A673 (cell line): ENCODE results near the gene THG1L. TPM values are rescaled to one million over a fixed set of nuclear protein-coding genes. Genes with fewer than 3 reads are reported as not detected.
"Not testable (repeated sequence)": the region's sequence is repeated elsewhere in the genome, so short reads cannot be mapped to it uniquely, and the experiment has no call there.

Experiments
- BruUV-seq: library from RNA; stranded (reverse); fragments of 400-500 nt; replicated peaks from 2 replicates; lab custom pipeline; 2021; lab: Mats Ljungman, UMichigan
- CTCF ChIA-PET: fragments of 300-600 bp; sonication (Branson Sonifier 250); formaldehyde crosslinking; loops from one replicate; lab custom pipeline; 2022; ENCODE audit warnings: antibody characterized with exemption; lab: Charles Lee
- POLR2A ChIA-PET: fragments of 300-600 bp; sonication (Branson Sonifier 250); formaldehyde crosslinking; loops from one replicate; lab custom pipeline; 2022; ENCODE audit warnings: antibody characterized with exemption; ENCODE audit not compliant: low non-redundant PET; lab: Charles Lee
- DNase-seq: peaks from one replicate; pipeline ENCODE4 v3.0.0-alpha.2; 2015; ENCODE audit warnings: low spot score
- H3K27ac ChIP-seq: fragments of 200-600 bp; sonication (generic); 2 replicates; pipeline ENCODE4 v1.5.1; 2016; ENCODE audit warnings: mixed run types, low read depth, mild to moderate bottlenecking, mixed read lengths, antibody characterized with exemption, low read length; ENCODE audit not compliant: poor library complexity, severe bottlenecking
- H3K27me3 ChIP-seq: fragments of 200-600 bp; sonication (generic); replicated peaks from 2 replicates; pipeline ENCODE4 v1.6.1; 2017; ENCODE audit warnings: mixed run types, low read depth, mild to moderate bottlenecking, mixed read lengths, antibody characterized with exemption, low read length; ENCODE audit not compliant: insufficient read depth, poor library complexity
- H3K36me3 ChIP-seq: fragments of 200-600 bp; sonication (generic); 2 replicates; pipeline ENCODE4 v1.6.1; 2016; ENCODE audit warnings: mixed run types, mild to moderate bottlenecking, mixed read lengths, antibody characterized with exemption, low read length; ENCODE audit not compliant: insufficient read depth, poor library complexity, severe bottlenecking
- H3K4me1 ChIP-seq: fragments of 200-600 bp; sonication (generic); 2 replicates; pipeline ENCODE4 v1.6.1; 2017; ENCODE audit warnings: mixed run types, mild to moderate bottlenecking, mixed read lengths, antibody characterized with exemption, low read length; ENCODE audit not compliant: insufficient read depth, poor library complexity, severe bottlenecking
- H3K4me3 ChIP-seq: fragments of 200-600 bp; sonication (generic); 2 replicates; pipeline ENCODE4 v1.5.1; 2016; ENCODE audit warnings: low read depth, mixed run types, mild to moderate bottlenecking, mixed read lengths, low read length; ENCODE audit not compliant: poor library complexity, severe bottlenecking
- H3K9me3 ChIP-seq: fragments of 200-600 bp; sonication (generic); 2 replicates; pipeline ENCODE4 v1.6.1; 2016; ENCODE audit warnings: mixed run types, low read depth, mild to moderate bottlenecking, mixed read lengths, antibody characterized with exemption, low read length; ENCODE audit not compliant: poor library complexity, severe bottlenecking
- CTCF ChIP-seq: fragments of 300-800, 200-600 bp; sonication (generic); conservative IDR thresholded peaks from 2 replicates; pipeline ENCODE4 v1.5.1; 2017; ENCODE audit warnings: low read depth, mild to moderate bottlenecking, antibody characterized with exemption, low read length, moderate library complexity, mixed read lengths
- EZH2 ChIP-seq: fragments of 200-600 bp; sonication (generic); IDR thresholded peaks from 2 replicates; pipeline ENCODE4 v1.6.1; 2017; ENCODE audit warnings: borderline replicate concordance, low read depth, mild to moderate bottlenecking, mixed read lengths, antibody characterized with exemption, low read length; ENCODE audit not compliant: poor library complexity, severe bottlenecking
- intact Hi-C: fragments of 100-400 bp; cut with micrococcal nuclease; formaldehyde crosslinking; loops from one replicate; pipeline ENCODE4 v1.10.0; 2022; ENCODE audit not compliant: unreplicated experiment
- total RNA-seq: library from RNA; stranded (reverse); gene quantifications from 2 replicates; pipeline ENCODE4 v1.2.3, GENCODE V29; 2021

Gene THG1L
- total RNA-seq, 1 experiment from 2014 or later = 11.8 TPM

GRCh38 chr5:157687198-157687554, 44.0 kb upstream of the THG1L start:
- H3K27me3 ChIP-seq = no peaks in the 10 kb centered on the region
- no peak overlapping the region for H3K4me3 ChIP-seq
- H3K4me1 ChIP-seq = no peaks in the 10 kb centered on the region
- DNase-seq = no peak
- no peaks in the 10 kb centered on the region for H3K9me3 ChIP-seq
- no TSS peak for BruUV-seq
- CTCF ChIA-PET = no interaction called here
- no peak for TF ChIP-seq CTCF
- no peak for TF ChIP-seq EZH2
- no peaks in the 10 kb centered on the region for H3K36me3 ChIP-seq
- intact Hi-C loops = no loop called here
- no peak overlapping the region for H3K27ac ChIP-seq
- POLR2A ChIA-PET = no interaction called here

- intact Hi-C loops = no loop called here
- POLR2A ChIA-PET = no interaction called here
- H3K36me3 ChIP-seq = no peaks in the 10 kb centered on the region
- H3K27me3 ChIP-seq = no peaks in the 10 kb centered on the region
- H3K27ac ChIP-seq = no peak overlapping the region
- no peak for DNase-seq
- H3K4me1 ChIP-seq = no peaks in the 10 kb centered on the region
- no TSS peak for BruUV-seq
- H3K9me3 ChIP-seq = no peaks in the 10 kb centered on the region
- no peak overlapping the region for H3K4me3 ChIP-seq
- TF ChIP-seq EZH2 (no peak), CTCF (no peak)
- CTCF ChIA-PET = no interaction called here
Measured at GRCh38 chr5:157689942-157690689, 41.1 kb upstream of the THG1L start.

- no peak for TF ChIP-seq CTCF
- TF ChIP-seq EZH2 = no peak
- no peak for DNase-seq
- Histone ChIP-seq H3K36me3 (no peaks in the 10 kb centered on the region), H3K4me3 (no peak overlapping the region), H3K4me1 (no peaks in the 10 kb centered on the region), H3K9me3 (no peaks in the 10 kb centered on the region), H3K27me3 (no peaks in the 10 kb centered on the region), H3K27ac (no peak overlapping the region)
- intact Hi-C loops = no loop called here
- POLR2A ChIA-PET = no interaction called here
- BruUV-seq = no TSS peak
- CTCF ChIA-PET = no interaction called here
Measured at GRCh38 chr5:157690690-157691433, 40.4 kb upstream of the THG1L start.

- H3K4me1 ChIP-seq, DNase-seq, intact Hi-C loops, H3K27me3 ChIP-seq, H3K9me3 ChIP-seq, H3K36me3 ChIP-seq, H3K4me3 ChIP-seq, H3K27ac ChIP-seq, BruUV-seq, POLR2A ChIA-PET, CTCF ChIA-PET: not testable (repeated sequence)
Measured at GRCh38 chr5:157693816-157694215, 37.4 kb upstream of the THG1L start.

- H3K4me1 ChIP-seq, DNase-seq, CTCF ChIA-PET, H3K36me3 ChIP-seq, H3K9me3 ChIP-seq, H3K4me3 ChIP-seq, BruUV-seq, POLR2A ChIA-PET, H3K27ac ChIP-seq, H3K27me3 ChIP-seq, intact Hi-C loops: not testable (repeated sequence)
Measured at GRCh38 chr5:157696154-157696553, 35.1 kb upstream of the THG1L start.
